T-helper 2 cell (primary cell): ENCODE measurements around the gene C1orf105.
"Not testable (repeated sequence)": the region's sequence is repeated elsewhere in the genome, so short reads cannot be mapped to it uniquely, and the experiment has no call there.

ENCODE experiments used
- DNase-seq, 5 experiments: peaks; one replicate each; pipeline versions ENCODE4 v3.0.0 to v3.0.0-alpha.2; 2012 to 2022

Gene C1orf105

GRCh38 chr1:172494166-172494565, 73.7 kb downstream of the C1orf105 start:
- DNase-seq, result no peak

DNA sequence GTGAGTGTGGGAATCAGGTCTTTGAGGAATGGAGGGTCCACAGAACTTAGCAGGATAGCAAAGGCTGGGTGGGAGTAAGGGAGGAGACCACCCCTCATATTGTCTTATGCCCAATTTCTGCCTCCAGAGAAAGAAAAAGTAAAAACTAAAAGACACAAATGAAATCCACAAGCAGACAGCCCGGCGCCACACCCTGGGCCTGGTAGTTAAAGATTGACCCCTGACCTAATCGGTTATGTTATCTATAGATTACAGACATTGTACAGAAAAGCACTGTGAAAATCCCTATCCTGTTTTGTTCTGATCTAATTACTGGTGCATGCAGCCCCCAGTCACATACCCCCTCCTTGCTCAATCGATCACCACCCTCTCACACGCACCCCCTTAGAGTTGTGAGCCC, 75.6 kb downstream of the C1orf105 start:
- not testable (repeated sequence) for DNase-seq

DNA sequence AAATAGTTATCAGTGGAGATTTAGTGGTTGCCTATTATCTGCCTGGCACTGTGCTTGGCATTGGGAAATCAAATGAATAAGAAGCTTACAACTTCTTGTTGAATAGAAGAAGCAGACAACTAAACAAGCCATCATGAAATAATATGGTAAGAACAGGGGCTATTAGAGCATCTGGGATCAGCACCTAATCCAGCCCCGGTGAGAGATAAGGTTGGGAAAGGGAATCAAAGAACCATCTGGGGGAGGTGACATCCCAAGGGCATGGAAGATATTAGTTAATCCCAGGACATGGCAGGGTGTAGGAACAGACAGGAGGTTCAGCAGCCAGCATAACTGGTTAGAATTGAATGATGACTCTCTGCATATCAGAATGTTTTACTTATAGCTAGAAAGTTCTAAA, 76.2 kb downstream of the C1orf105 start:
- no peak for DNase-seq

DNA sequence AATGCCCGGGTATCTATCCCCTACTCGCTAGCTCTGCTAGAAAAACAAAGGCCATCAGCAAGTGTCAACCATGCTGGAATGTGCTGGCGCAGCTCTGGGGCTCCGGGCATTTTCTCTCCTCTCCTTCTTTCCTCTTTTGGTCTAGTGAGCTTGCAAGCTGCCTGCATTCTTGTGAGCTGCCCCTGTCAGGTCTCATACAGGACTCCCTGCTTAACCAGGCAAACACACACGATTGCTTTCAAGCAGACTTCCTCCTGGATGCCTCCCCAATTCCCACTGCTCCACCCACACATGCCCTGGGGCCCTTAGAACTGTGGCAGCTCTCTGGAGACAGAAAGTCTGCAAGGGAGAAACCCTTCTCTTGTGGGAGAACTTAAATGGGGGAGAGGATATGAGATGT, 76.7 kb downstream of the C1orf105 start:
- no peak for DNase-seq

- no peak for DNase-seq
Observed at GRCh38 chr1:172498857-172499256, 78.4 kb downstream of the C1orf105 start.

- no peak for DNase-seq
Observed at GRCh38 chr1:172499636-172500141, 79.2 kb downstream of the C1orf105 start.

DNA sequence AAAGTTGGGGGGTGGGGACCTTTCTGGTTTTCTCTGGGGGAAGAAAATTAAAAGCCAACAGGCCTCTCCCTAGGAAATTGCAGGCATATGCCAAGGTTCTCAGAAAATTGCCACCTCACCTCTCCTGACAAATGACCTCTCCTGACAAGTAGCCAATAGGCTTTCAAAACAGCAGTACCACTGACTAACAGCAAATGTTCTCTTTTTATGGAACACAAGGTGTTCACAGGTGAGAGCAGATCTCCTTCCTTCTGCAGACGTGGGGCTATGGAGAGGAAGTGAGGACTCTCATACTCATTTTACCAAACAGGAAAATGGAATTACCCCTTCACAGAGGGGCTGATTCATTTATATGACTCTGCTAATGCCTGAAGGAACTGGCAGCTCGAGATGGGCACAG, 79.7 kb downstream of the C1orf105 start:
- DNase-seq, result no peak

DNA sequence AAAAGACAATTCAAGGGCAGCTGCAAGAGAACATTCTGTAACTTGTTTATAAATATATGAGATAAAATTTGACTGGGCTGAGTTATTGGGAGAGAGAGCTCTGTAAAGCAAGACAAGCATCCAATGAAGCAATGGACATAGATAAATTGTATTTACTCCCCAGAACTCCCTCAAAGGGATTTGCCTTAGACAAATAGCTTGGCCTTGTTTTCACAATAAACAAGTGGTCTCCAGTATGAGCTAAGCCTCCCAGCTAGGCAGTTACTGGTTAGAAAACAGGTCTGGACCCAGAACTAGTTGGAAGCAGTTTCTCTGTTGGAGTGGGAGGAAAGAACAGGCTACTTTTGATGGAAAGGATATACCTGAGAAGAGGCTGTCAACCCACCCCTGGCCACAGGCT, 87.3 kb downstream of the C1orf105 start:
- DNase-seq, result no peak

- DNase-seq, result no peak
Observed at GRCh38 chr1:172510479-172510878, 90.0 kb downstream of the C1orf105 start.

GRCh38 chr1:172512591-172512990, 92.1 kb downstream of the C1orf105 start:
- DNase-seq, result no peak

- no peak for DNase-seq
Observed at GRCh38 chr1:172513479-172513878, 93.0 kb downstream of the C1orf105 start.

DNA sequence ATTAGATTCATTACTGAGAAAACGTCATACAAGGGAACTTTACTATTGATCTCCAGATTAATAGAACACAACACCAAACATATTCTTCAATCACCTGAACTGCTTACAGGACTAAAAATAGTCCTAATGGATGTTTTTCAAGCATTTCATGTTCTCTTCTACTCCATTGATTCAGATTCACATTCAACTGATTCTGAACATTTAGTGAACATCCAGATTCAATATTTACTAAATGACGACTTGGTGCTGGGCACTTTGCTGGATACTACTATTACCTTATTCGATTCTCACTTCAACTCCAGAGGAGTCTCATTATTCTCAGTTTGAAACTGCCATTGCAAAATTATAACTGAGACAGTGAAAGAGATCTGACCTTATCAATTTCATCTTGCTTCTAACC, 93.6 kb downstream of the C1orf105 start:
- DNase-seq, result no peak

- no peak for DNase-seq
Observed at GRCh38 chr1:172515436-172515835, 95.0 kb downstream of the C1orf105 start.

DNA sequence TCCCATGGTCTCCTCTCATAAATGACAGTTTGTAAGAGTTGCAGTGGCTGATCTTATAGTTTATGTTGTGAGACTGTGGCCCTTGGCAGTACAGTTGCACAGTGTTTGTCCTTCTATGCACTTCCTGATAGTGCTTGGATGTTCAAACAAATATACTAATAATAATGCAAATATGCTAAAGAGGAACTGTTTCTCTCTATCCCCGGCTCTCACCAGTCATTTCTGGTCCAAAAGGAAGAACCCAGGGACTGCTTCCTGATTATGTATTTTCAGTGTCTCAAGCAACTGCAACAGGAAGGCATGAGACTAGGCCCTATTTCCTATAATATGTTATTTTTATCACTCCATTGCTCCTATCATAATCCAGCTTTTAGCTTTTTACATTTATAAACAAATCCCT, 95.4 kb downstream of the C1orf105 start:
- no peak for DNase-seq

- DNase-seq, result no peak
Observed at GRCh38 chr1:172517081-172517480, 96.6 kb downstream of the C1orf105 start.

GRCh38 chr1:172517545-172517944, 97.1 kb downstream of the C1orf105 start:
- no peak for DNase-seq
